H1 (cell line): ENCODE results near the gene NECTIN2. TPM values are rescaled to one million over a fixed set of nuclear protein-coding genes. Genes with fewer than 3 reads are reported as not detected.

ENCODE experiments used
- CREB1 ChIP-seq: IDR thresholded peaks from 2 replicates; pipeline ENCODE4 v1.6.1; 2012; ENCODE audit warnings: inconsistent platforms
- CTCF ChIP-seq, 3 experiments: IDR thresholded peaks; 1 replicate in 2 of 3; 2 replicates in 1 of 3; pipeline versions ENCODE4 v1.5.1 to v1.6.1; 2011; ENCODE audit warnings: low read length in 3 of 3, mild to moderate bottlenecking in 3 of 3, inconsistent platforms in 2 of 3, low read depth in 1 of 3, moderate library complexity in 1 of 3; ENCODE audit not compliant: insufficient read depth in 1 of 3; ENCODE audit errors: control extremely low read depth in 1 of 3
- E2F6 ChIP-seq: IDR thresholded peaks from 2 replicates; pipeline ENCODE4 v1.6.1; 2012; ENCODE audit warnings: inconsistent platforms
- EZH2 ChIP-seq: fragments of 200-600 bp; sonication (generic); IDR thresholded peaks from 2 replicates; pipeline ENCODE4 v1.7.1; 2012; ENCODE audit warnings: low read depth, mild to moderate bottlenecking, moderate library complexity, low read length, inconsistent platforms; ENCODE audit not compliant: severe bottlenecking
- GTF2F1 ChIP-seq: IDR thresholded peaks from 2 replicates; pipeline ENCODE4 v1.6.1; 2012; ENCODE audit warnings: low read depth, low read length, improper control_type of control experiment, borderline replicate concordance
- HDAC2 ChIP-seq, 2 experiments: fragments of 300-600 bp in 1 of 2; sonication (generic) in 1 of 2; IDR thresholded peaks; 2 replicates each; pipeline ENCODE4 v1.6.1; 2011 to 2012; ENCODE audit warnings: low read depth in 2 of 2, low read length in 2 of 2, mild to moderate bottlenecking in 2 of 2, moderate library complexity in 2 of 2, borderline replicate concordance in 1 of 2, inconsistent platforms in 1 of 2
- JUND ChIP-seq: IDR thresholded peaks from 2 replicates; pipeline ENCODE4 v1.6.1; 2011; ENCODE audit warnings: mild to moderate bottlenecking, improper control_type of control experiment, low read length
- KDM4A ChIP-seq: IDR thresholded peaks from one replicate; pipeline ENCODE4 v1.7.1; 2012; ENCODE audit warnings: low read depth, mild to moderate bottlenecking, moderate library complexity, low read length, inconsistent platforms; ENCODE audit not compliant: severe bottlenecking
- MAX ChIP-seq: IDR thresholded peaks from 2 replicates; pipeline ENCODE4 v1.6.1; 2012; ENCODE audit warnings: inconsistent platforms
- RAD21 ChIP-seq, 2 experiments: IDR thresholded peaks in 1 of 2; conservative IDR thresholded peaks in 1 of 2; 2 replicates each; pipeline ENCODE4 v1.6.1; 2011; ENCODE audit warnings: low read depth in 2 of 2, low read length in 2 of 2, improper control_type of control experiment in 1 of 2, inconsistent platforms in 1 of 2, mild to moderate bottlenecking in 1 of 2, moderate library complexity in 1 of 2
- RXRA ChIP-seq: IDR thresholded peaks from 2 replicates; pipeline ENCODE4 v1.6.1; 2011; ENCODE audit warnings: low read depth, mild to moderate bottlenecking, low read length, moderate library complexity; ENCODE audit not compliant: insufficient read depth
- SIN3A ChIP-seq, 2 experiments: IDR thresholded peaks in 1 of 2; conservative IDR thresholded peaks in 1 of 2; 2 replicates each; pipeline ENCODE4 v1.6.1; 2011 to 2012; ENCODE audit warnings: low read length in 2 of 2, improper control_type of control experiment in 1 of 2, low read depth in 1 of 2, mild to moderate bottlenecking in 1 of 2
- SRF ChIP-seq: IDR thresholded peaks from 2 replicates; pipeline ENCODE4 v1.6.1; 2011; ENCODE audit warnings: mild to moderate bottlenecking, low read depth, low read length, moderate library complexity
- TAF7 ChIP-seq: optimal IDR thresholded peaks from 2 replicates; pipeline ENCODE3; 2011; ENCODE audit warnings: low read depth, mild to moderate bottlenecking, inconsistent platforms, low read length, moderate library complexity, borderline replicate concordance
- TEAD4 ChIP-seq: IDR thresholded peaks from 2 replicates; pipeline ENCODE4 v1.6.1; 2012; ENCODE audit warnings: low read depth, low read length, inconsistent platforms, mixed read lengths
- USF2 ChIP-seq: IDR thresholded peaks from 2 replicates; pipeline ENCODE4 v1.6.1; 2011; ENCODE audit warnings: low read length, improper control_type of control experiment
- polyA plus RNA-seq, 7 experiments: library from polyadenylated mRNA; depleted of rRNA in 3 of 7; stranded (reverse) in 5 of 7; unstranded in 2 of 7; fragments of >200 nt in 5 of 7; fragments of 200-250 nt in 2 of 7; gene quantifications; 1 replicate in 5 of 7; 2 replicates in 1 of 7; 4 replicates in 1 of 7; pipeline versions ENCODE4 v1.2.1 to v1.2.3, GENCODE V29; 2011 to 2013; ENCODE audit warnings: missing spikeins in 2 of 7, mixed read lengths in 2 of 7
- total RNA-seq: library from RNA; stranded (reverse); fragmentation: NEBNext Ultra II Directional; extraction: Animal tissue kit (Norgen Biotek cat#: 25700); gene quantifications from 2 replicates; pipeline ENCODE4 v1.2.1, GENCODE V29; 2021

Gene NECTIN2
- total and polyA plus RNA-seq, 2 of the 8 experiments (the other 6 are each of a cell fraction or from before 2014, with no cell fraction given): 184 to 237 TPM

- TF ChIP-seq RAD21 (IDR thresholded peaks at IDR 0.05 in 1 of 2, conservative IDR thresholded peaks at IDR 0.05 in 1 of 2; ENCODE audit: low read depth in 2 of 2, low read length in 2 of 2) (peak; percentile 76 to 78), CTCF (IDR thresholded peaks at IDR 0.05; ENCODE audit: control extremely low read depth in 1 of 3, insufficient read depth in 1 of 3, low read depth in 1 of 3, low read length in 3 of 3) (peak; percentile 96 to 99 (median 99)), TEAD4 (no peak), SIN3A (conservative IDR thresholded peaks at IDR 0.05 in 1 of 2, IDR thresholded peaks at IDR 0.05 in 1 of 2; ENCODE audit: low read depth in 1 of 2, low read length in 2 of 2) (0 out of 4 replicates have a peak, but pooled peaks of 1 of the 2 experiments have one; percentile 35), JUND (peak; percentile 53; the same call in 1 of the 2 replicates), E2F6 (no peak), GTF2F1 (no peak), TAF7 (no peak), HDAC2 (IDR thresholded peaks at IDR 0.05; ENCODE audit: borderline replicate concordance in 1 of 2, low read depth in 2 of 2, low read length in 2 of 2) (no peak), RXRA (no peak), KDM4A (no peak), CREB1 (0 out of 2 replicates have a peak, but pooled peaks have one; percentile 43), USF2 (no peak), SRF (no peak), EZH2 (no peak), MAX (peak; percentile 13; the same call in 1 of the 2 replicates)
Measured at GRCh38 chr19:44800461-44800860, 45.6 kb upstream of the NECTIN2 start (continued).
